Measurements from ENCODE around the gene BNC2.

DNA sequence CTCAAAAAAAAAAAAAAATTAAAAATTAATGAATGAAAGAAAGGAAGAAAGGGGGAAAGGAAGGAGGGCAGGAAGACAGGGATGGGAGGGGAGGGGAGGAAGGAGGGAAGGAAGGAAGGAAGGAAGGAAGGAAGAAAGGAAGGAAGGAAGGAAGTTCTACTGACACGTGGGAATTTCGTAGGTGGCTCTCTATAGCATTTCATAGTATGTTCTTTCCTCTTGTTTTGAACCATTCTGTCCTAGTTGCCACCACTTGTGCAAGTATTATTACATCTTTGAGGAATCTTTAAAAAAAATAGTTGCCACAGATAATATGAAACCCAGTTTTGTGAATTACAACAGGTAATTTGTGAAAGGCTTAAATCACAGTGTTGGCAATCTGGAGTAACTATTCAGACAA, 253.8 kb downstream of the BNC2 start:
- TF ChIP-seq CTCF (IDR thresholded peaks at IDR 0.05), result no peak
- TF ChIP-seq EP300 (IDR thresholded peaks at IDR 0.05), result no peak
